Loucy (cell line): ENCODE measurements around the gene PIPOX.

Experiments used
- H2AFZ ChIP-seq: fragments of 200-600 bp; sonication (generic); 2 replicates; pipeline ENCODE4 v1.6.0; 2016; ENCODE audit warnings: antibody characterized with exemption, mild to moderate bottlenecking, low read length, moderate library complexity
- H3F3A ChIP-seq: fragments of 200-600 bp; 2 replicates; pipeline ENCODE4 v1.6.0; 2016; ENCODE audit warnings: antibody characterized with exemption, low read depth, mild to moderate bottlenecking
- H3K27me3 ChIP-seq: fragments of 200-600 bp; sonication (generic); 2 replicates; pipeline ENCODE4 v1.6.1; 2014; ENCODE audit warnings: low read length, mild to moderate bottlenecking; ENCODE audit not compliant: insufficient read depth, poor library complexity, severe bottlenecking
- H3K36me3 ChIP-seq: fragments of 200-600 bp; sonication (generic); 2 replicates; pipeline ENCODE4 v1.6.1; 2016; ENCODE audit warnings: low read length; ENCODE audit not compliant: insufficient read depth
- H3K4me1 ChIP-seq: fragments of 200-600 bp; sonication (generic); 2 replicates; pipeline ENCODE4 v1.5.1; 2014; ENCODE audit warnings: low read length, mild to moderate bottlenecking; ENCODE audit not compliant: insufficient read depth, poor library complexity, severe bottlenecking
- H3K4me2 ChIP-seq: fragments of 200-600 bp; sonication (generic); 2 replicates; pipeline ENCODE4 v1.6.0; 2014; ENCODE audit warnings: antibody characterized with exemption, low read length, low read depth, mild to moderate bottlenecking; ENCODE audit not compliant: poor library complexity, severe bottlenecking
- H3K4me3 ChIP-seq: fragments of 200-600 bp; sonication (generic); 2 replicates; pipeline ENCODE4 v1.5.1; 2014; ENCODE audit warnings: low read length, mild to moderate bottlenecking, mixed read lengths; ENCODE audit not compliant: poor library complexity, severe bottlenecking
- H3K79me2 ChIP-seq: fragments of 200-600 bp; sonication (generic); 2 replicates; pipeline ENCODE4 v1.6.1; 2014; ENCODE audit warnings: low read length; ENCODE audit not compliant: insufficient read depth
- H3K9ac ChIP-seq: fragments of 200-600 bp; sonication (generic); 2 replicates; pipeline ENCODE4 v1.6.0; 2014; ENCODE audit warnings: mild to moderate bottlenecking, low read depth, low read length, moderate library complexity; ENCODE audit not compliant: poor library complexity, severe bottlenecking
- H3K9me2 ChIP-seq: fragments of 200-600 bp; sonication (generic); replicated peaks from 2 replicates; pipeline ENCODE4 v1.6.1; 2016; ENCODE audit warnings: low read depth, low read length, mixed read lengths
- H3K9me3 ChIP-seq: fragments of 200-600 bp; sonication (generic); 2 replicates; pipeline ENCODE4 v1.6.1; 2014; ENCODE audit warnings: mild to moderate bottlenecking, antibody characterized with exemption, low read length, low read depth; ENCODE audit not compliant: insufficient read depth
- H4K20me1 ChIP-seq: fragments of 200-600 bp; sonication (generic); 2 replicates; pipeline ENCODE4 v1.6.0; 2014; ENCODE audit warnings: antibody characterized with exemption, low read length, mild to moderate bottlenecking; ENCODE audit not compliant: insufficient read depth, poor library complexity, severe bottlenecking
- CTCF ChIP-seq: fragments of 200-600 bp; sonication (generic); conservative IDR thresholded peaks from 2 replicates; pipeline ENCODE4 v1.5.1; 2014; ENCODE audit warnings: mild to moderate bottlenecking, antibody characterized with exemption, low read length
- EZH2phosphoT487 ChIP-seq: fragments of 200-600 bp; IDR thresholded peaks from 2 replicates; pipeline ENCODE4 v1.6.1; 2018; ENCODE audit warnings: antibody characterized with exemption, mild to moderate bottlenecking, moderate library complexity, borderline replicate concordance

The PIPOX gene

GRCh38 chr17:29045026-29045425, 2.1 kb downstream of the PIPOX start:
- no peaks in the 10 kb centered on the region for H3K36me3 ChIP-seq
- no peaks in the 10 kb centered on the region for H4K20me1 ChIP-seq
- no peaks in the 10 kb centered on the region for H3K9me3 ChIP-seq
- TF ChIP-seq CTCF (no peak), EZH2phosphoT487 (no peak)
- H3K9me2 ChIP-seq, result no peaks in the 10 kb centered on the region
- no peaks in the 10 kb centered on the region for H3K27me3 ChIP-seq
- no peak overlapping the region for H3K4me3 ChIP-seq
- no peak overlapping the region for H2AFZ ChIP-seq
- H3K9ac ChIP-seq, result no peak overlapping the region
- H3K79me2 ChIP-seq, result no peaks in the 10 kb centered on the region
- no peaks in the 10 kb centered on the region for H3F3A ChIP-seq
- no peak overlapping the region for H3K4me2 ChIP-seq
- peaks cover 4% of the 10 kb centered on the region for H3K4me1 ChIP-seq

GRCh38 chr17:29045734-29046472, 3.0 kb downstream of the PIPOX start:
- Histone ChIP-seq H2AFZ (no peak overlapping the region), H3K4me1 (peaks cover 4% of the 10 kb centered on the region), H3K9me3 (no peaks in the 10 kb centered on the region), H3K4me2 (no peak overlapping the region), H3K4me3 (no peak overlapping the region), H3K9me2 (no peaks in the 10 kb centered on the region), H4K20me1 (no peaks in the 10 kb centered on the region), H3K79me2 (no peaks in the 10 kb centered on the region), H3K36me3 (no peaks in the 10 kb centered on the region), H3K27me3 (no peaks in the 10 kb centered on the region), H3K9ac (no peak overlapping the region), H3F3A (no peaks in the 10 kb centered on the region)
- no peak for TF ChIP-seq EZH2phosphoT487

- no peak overlapping the region for H3K4me3 ChIP-seq
- no peak for TF ChIP-seq EZH2phosphoT487
- no peak for TF ChIP-seq CTCF
- no peaks in the 10 kb centered on the region for H3K9me3 ChIP-seq
- H4K20me1 ChIP-seq, result no peaks in the 10 kb centered on the region
- H2AFZ ChIP-seq, result no peak overlapping the region
- H3K9me2 ChIP-seq, result no peaks in the 10 kb centered on the region
- no peaks in the 10 kb centered on the region for H3K79me2 ChIP-seq
- no peaks in the 10 kb centered on the region for H3K36me3 ChIP-seq
- H3K4me2 ChIP-seq, result no peak overlapping the region
- no peaks in the 10 kb centered on the region for H3F3A ChIP-seq
- H3K9ac ChIP-seq, result no peak overlapping the region
- peaks cover 4% of the 10 kb centered on the region for H3K4me1 ChIP-seq
- H3K27me3 ChIP-seq, result no peaks in the 10 kb centered on the region
Measured at GRCh38 chr17:29046473-29046839, 3.5 kb downstream of the PIPOX start.
